Lower leg skin (tissue), 3 donors: ENCODE data around the gene PDLIM5.

ENCODE experiments used
- POLR2A ChIP-seq, 2 donors: fragments of 450-650 bp; IDR thresholded peaks; one replicate each; pipeline ENCODE4 v1.6.1; 2016 to 2017; ENCODE audit warnings: antibody characterized with exemption in 2 of 2, mild to moderate bottlenecking in 1 of 2, moderate library complexity in 1 of 2
- TF ChIP-seq, protein P1 (sequence below), 3 donors: fragments of 450-650 bp; IDR thresholded peaks; one replicate each; pipeline ENCODE4 v1.5.1; 2016; ENCODE audit warnings: antibody characterized with exemption in 3 of 3, mild to moderate bottlenecking in 3 of 3, moderate library complexity in 2 of 3

DNA sequence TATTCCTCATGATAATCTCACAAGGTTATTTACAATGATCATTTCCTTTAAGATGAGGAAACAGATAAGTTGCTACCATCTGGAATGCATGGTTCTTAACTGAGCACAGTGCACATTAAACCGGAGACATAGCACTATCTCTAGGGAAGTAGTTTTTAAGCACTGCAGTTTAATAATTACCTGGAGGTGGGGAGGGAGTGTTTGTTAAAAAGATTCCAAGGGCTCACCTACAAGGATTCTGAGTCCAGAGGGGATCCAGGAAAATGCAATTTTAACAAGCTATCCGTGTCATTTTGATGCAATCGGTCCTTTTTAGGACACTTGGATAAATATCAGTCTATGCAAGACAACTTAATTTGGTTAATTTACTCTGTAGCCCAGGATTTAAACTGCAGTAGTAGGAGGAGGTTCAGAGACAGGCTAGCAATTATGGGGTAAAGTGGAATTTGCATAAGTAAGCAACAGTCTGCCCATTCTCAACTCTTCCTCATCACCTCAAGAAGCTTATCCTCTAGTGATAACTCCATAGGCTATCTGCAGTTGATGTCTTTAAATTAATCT is 2.8 kb upstream of the PDLIM5 start:
- TF ChIP-seq, protein P1, sequence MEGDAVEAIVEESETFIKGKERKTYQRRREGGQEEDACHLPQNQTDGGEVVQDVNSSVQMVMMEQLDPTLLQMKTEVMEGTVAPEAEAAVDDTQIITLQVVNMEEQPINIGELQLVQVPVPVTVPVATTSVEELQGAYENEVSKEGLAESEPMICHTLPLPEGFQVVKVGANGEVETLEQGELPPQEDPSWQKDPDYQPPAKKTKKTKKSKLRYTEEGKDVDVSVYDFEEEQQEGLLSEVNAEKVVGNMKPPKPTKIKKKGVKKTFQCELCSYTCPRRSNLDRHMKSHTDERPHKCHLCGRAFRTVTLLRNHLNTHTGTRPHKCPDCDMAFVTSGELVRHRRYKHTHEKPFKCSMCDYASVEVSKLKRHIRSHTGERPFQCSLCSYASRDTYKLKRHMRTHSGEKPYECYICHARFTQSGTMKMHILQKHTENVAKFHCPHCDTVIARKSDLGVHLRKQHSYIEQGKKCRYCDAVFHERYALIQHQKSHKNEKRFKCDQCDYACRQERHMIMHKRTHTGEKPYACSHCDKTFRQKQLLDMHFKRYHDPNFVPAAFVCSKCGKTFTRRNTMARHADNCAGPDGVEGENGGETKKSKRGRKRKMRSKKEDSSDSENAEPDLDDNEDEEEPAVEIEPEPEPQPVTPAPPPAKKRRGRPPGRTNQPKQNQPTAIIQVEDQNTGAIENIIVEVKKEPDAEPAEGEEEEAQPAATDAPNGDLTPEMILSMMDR (IDR thresholded peaks at IDR 0.05) = no peak
- no peak for TF ChIP-seq POLR2A (IDR thresholded peaks at IDR 0.05)
